ENCODE measurements around the gene MANSC1. TPM values are rescaled to one million over a fixed set of nuclear protein-coding genes. Genes with fewer than 3 reads are reported as not detected.
A peak's percentile ranks its signal among the peaks of the same experiment; 100 is the strongest.

MANSC1 gene
- total and polyA plus RNA-seq, 4 experiments from 2014 or later: 0.35 to 1.4 (median 0.47) TPM

- H3K36me3 Mint-ChIP-seq: peaks cover 0 to 3% of the 10 kb centered on the region in 2 donors
- H3K4me3 ChIP-seq (ENCODE audit: low read length in 2 of 2): no peak overlapping the region
- no peaks in the 10 kb centered on the region for H3K27me3 Mint-ChIP-seq
- H3K27ac Mint-ChIP-seq: no peak overlapping the region
- no peaks in the 10 kb centered on the region for H3K27me3 ChIP-seq (ENCODE audit: insufficient read depth, low read length)
- CTCF ChIA-PET (ENCODE audit: partially characterized antibody): interaction anchor here (0.7 to 4.4 kb wide), 6 partner anchors 9 to 791 kb away, joined by 3 to 33 read pairs (median 6); partner anchors contain the start of gene BORCS5
- H3K4me3 Mint-ChIP-seq: no peak overlapping the region
- H3K4me1 Mint-ChIP-seq: peaks cover 8 to 24% (median 11%) of the 10 kb centered on the region in 4 donors
- intact Hi-C loops (cut with micrococcal nuclease): no loop called here
- H3K36me3 ChIP-seq (ENCODE audit: insufficient read depth, low read length): no peaks in the 10 kb centered on the region
- H3K27ac ChIP-seq (ENCODE audit: low read depth, low read length): no peak overlapping the region
- no peak for DNase-seq
- no peaks in the 10 kb centered on the region for H3K9me3 Mint-ChIP-seq
- peaks cover 9% of the 10 kb centered on the region for H3K4me1 ChIP-seq (ENCODE audit: insufficient read depth, low read length)
- H3K9me3 ChIP-seq (ENCODE audit: control insufficient read depth in 1 of 2, low read length in 2 of 2): no peaks in the 10 kb centered on the region
- POLR2A ChIA-PET (ENCODE audit: partially characterized antibody): interaction anchor here (0.6 to 1.3 kb wide), 3 partner anchors 21 to 1637 kb away, joined by 3 read pairs; partner anchors contain the start of gene BORCS5
Observed at GRCh38 chr12:12336511-12336910, 13.5 kb downstream of the MANSC1 start.

- POLR2A ChIA-PET (ENCODE audit: partially characterized antibody): interaction anchor here (1.3 kb wide), 1 partner anchor 21 kb away, joined by 3 read pairs; the partner anchor contains the start of gene BORCS5
- Histone ChIP-seq H3K4me3 (ENCODE audit: low read length in 2 of 2) (no peak overlapping the region), H3K27me3 (ENCODE audit: insufficient read depth, low read length) (no peaks in the 10 kb centered on the region), H3K27ac (ENCODE audit: low read depth, low read length) (no peak overlapping the region), H3K36me3 (ENCODE audit: insufficient read depth, low read length) (no peaks in the 10 kb centered on the region), H3K4me1 (ENCODE audit: insufficient read depth, low read length) (peaks cover 9% of the 10 kb centered on the region), H3K9me3 (ENCODE audit: control insufficient read depth in 1 of 2, low read length in 2 of 2) (no peaks in the 10 kb centered on the region)
- intact Hi-C loops (cut with micrococcal nuclease): no loop called here
- no peaks in the 10 kb centered on the region for H3K9me3 Mint-ChIP-seq
- CTCF ChIA-PET (ENCODE audit: partially characterized antibody): interaction anchor here (0.9 to 4.4 kb wide), 6 partner anchors 8 to 790 kb away, joined by 3 to 33 read pairs (median 6); partner anchors contain the start of gene BORCS5
- peaks cover 0 to 3% of the 10 kb centered on the region in 2 donors for H3K36me3 Mint-ChIP-seq
- no peak for DNase-seq
- H3K4me1 Mint-ChIP-seq: peaks cover 8 to 24% (median 11%) of the 10 kb centered on the region in 4 donors
- no peak overlapping the region for H3K4me3 Mint-ChIP-seq
- H3K27me3 Mint-ChIP-seq: no peaks in the 10 kb centered on the region
- H3K27ac Mint-ChIP-seq: no peak overlapping the region
Observed at GRCh38 chr12:12336049-12336411, 14.0 kb downstream of the MANSC1 start.

GRCh38 chr12:12334367-12335040 is 15.5 kb downstream of the MANSC1 start:
- Histone ChIP-seq H3K4me1 (ENCODE audit: insufficient read depth, low read length) (peaks cover 9% of the 10 kb centered on the region), H3K27ac (ENCODE audit: low read depth, low read length) (no peak overlapping the region), H3K27me3 (ENCODE audit: insufficient read depth, low read length) (no peaks in the 10 kb centered on the region), H3K4me3 (ENCODE audit: low read length in 2 of 2) (no peak overlapping the region), H3K9me3 (ENCODE audit: control insufficient read depth in 1 of 2, low read length in 2 of 2) (no peaks in the 10 kb centered on the region), H3K36me3 (ENCODE audit: insufficient read depth, low read length) (no peaks in the 10 kb centered on the region)
- ChIA-PET CTCF (ENCODE audit: partially characterized antibody) (interaction anchor here (0.7 to 4.5 kb wide), 17 partner anchors 9 to 754 kb away, joined by 3 to 33 read pairs (median 5); partner anchors contain the start of gene BORCS5), POLR2A (ENCODE audit: partially characterized antibody) (interaction anchor here (1.1 to 3.5 kb wide), 4 partner anchors 15 to 389 kb away, joined by 3 to 13 read pairs (median 4); partner anchors contain the start of genes BORCS5 and MANSC1)
- peaks cover 8 to 24% (median 11%) of the 10 kb centered on the region in 4 donors for H3K4me1 Mint-ChIP-seq
- peak; percentile 48 to 61 (median 55) for DNase-seq
- peak overlapping the region in 3 of 8 donors; percentile 26 to 38 (median 29) for H3K4me3 Mint-ChIP-seq
- intact Hi-C loops (cut with micrococcal nuclease): loop anchor here (1.0 to 2.0 kb wide), 2 partner anchors 16 to 22 kb away; partner anchors contain the start of genes BORCS5 and MANSC1
- H3K9me3 Mint-ChIP-seq: no peaks in the 10 kb centered on the region
- H3K27me3 Mint-ChIP-seq: no peaks in the 10 kb centered on the region
- no peaks in the 10 kb centered on the region for H3K36me3 Mint-ChIP-seq
- H3K27ac Mint-ChIP-seq: peak overlapping the region in 3 of 7 donors; percentile 32 to 63 (median 45)

- H3K36me3 Mint-ChIP-seq: no peaks in the 10 kb centered on the region
- ChIA-PET POLR2A (ENCODE audit: partially characterized antibody) (interaction anchor here (1.1 to 3.5 kb wide), 4 partner anchors 16 to 390 kb away, joined by 3 to 13 read pairs (median 4); partner anchors contain the start of genes BORCS5 and MANSC1), CTCF (ENCODE audit: partially characterized antibody) (interaction anchor here (0.6 to 4.5 kb wide), 16 partner anchors 9 to 1560 kb away, joined by 3 to 33 read pairs (median 6); partner anchors contain the start of genes BORCS5 and MANSC1)
- peaks cover 8 to 20% (median 11%) of the 10 kb centered on the region in 4 donors for H3K4me1 Mint-ChIP-seq
- no peak for DNase-seq
- no peak overlapping the region for H3K4me3 ChIP-seq (ENCODE audit: low read length in 2 of 2)
- H3K27ac ChIP-seq (ENCODE audit: low read depth, low read length): no peak overlapping the region
- no peaks in the 10 kb centered on the region for H3K27me3 ChIP-seq (ENCODE audit: insufficient read depth, low read length)
- H3K4me3 Mint-ChIP-seq: peak overlapping the region in 1 of 8 donors; percentile 38
- no peaks in the 10 kb centered on the region for H3K9me3 ChIP-seq (ENCODE audit: control insufficient read depth in 1 of 2, low read length in 2 of 2)
- no peaks in the 10 kb centered on the region for H3K27me3 Mint-ChIP-seq
- no peaks in the 10 kb centered on the region for H3K9me3 Mint-ChIP-seq
- H3K4me1 ChIP-seq (ENCODE audit: insufficient read depth, low read length): peaks cover 9% of the 10 kb centered on the region
- no peaks in the 10 kb centered on the region for H3K36me3 ChIP-seq (ENCODE audit: insufficient read depth, low read length)
- intact Hi-C loops (cut with micrococcal nuclease): loop anchor here (1.0 to 2.0 kb wide), 2 partner anchors 17 to 23 kb away; partner anchors contain the start of genes BORCS5 and MANSC1
- peak overlapping the region in 2 of 7 donors; percentile 30 to 32 for H3K27ac Mint-ChIP-seq
Observed at GRCh38 chr12:12333407-12334366, 16.4 kb downstream of the MANSC1 start.

- POLR2A ChIA-PET (ENCODE audit: partially characterized antibody): interaction anchor here (3.5 kb wide), 1 partner anchor 25 kb away, joined by 13 read pairs; the partner anchor contains the start of gene BORCS5
- CTCF ChIA-PET (ENCODE audit: partially characterized antibody): interaction anchor here (0.7 to 6.1 kb wide), 5 partner anchors 18 to 752 kb away, joined by 3 to 31 read pairs (median 4); partner anchors contain the start of gene BORCS5
Observed at GRCh38 chr12:12331896-12332295, 18.1 kb downstream of the MANSC1 start.

GRCh38 chr12:12331244-12331771 is 18.7 kb downstream of the MANSC1 start:
- no peaks in the 10 kb centered on the region for H3K9me3 Mint-ChIP-seq

More at GRCh38 chr12:12331896-12332295, 18.1 kb downstream of the MANSC1 start:
- intact Hi-C loops (cut with micrococcal nuclease): no loop called here
- Mint-ChIP-seq H3K27me3 (no peaks in the 10 kb centered on the region), H3K4me3 (no peak overlapping the region), H3K27ac (peak overlapping the region in 1 of 7 donors; percentile 53), H3K36me3 (no peaks in the 10 kb centered on the region), H3K4me1 (peaks cover 14 to 25% (median 17%) of the 10 kb centered on the region in 4 donors), H3K9me3 (no peaks in the 10 kb centered on the region)
- no peak for DNase-seq
- no peaks in the 10 kb centered on the region for H3K36me3 ChIP-seq (ENCODE audit: insufficient read depth, low read length)
- no peak overlapping the region for H3K4me3 ChIP-seq (ENCODE audit: low read length in 2 of 2)
- H3K27me3 ChIP-seq (ENCODE audit: insufficient read depth, low read length): no peaks in the 10 kb centered on the region
- H3K4me1 ChIP-seq (ENCODE audit: insufficient read depth, low read length): peaks cover 18% of the 10 kb centered on the region
- no peaks in the 10 kb centered on the region for H3K9me3 ChIP-seq (ENCODE audit: control insufficient read depth in 1 of 2, low read length in 2 of 2)
- H3K27ac ChIP-seq (ENCODE audit: low read depth, low read length): no peak overlapping the region

More at GRCh38 chr12:12331244-12331771, 18.7 kb downstream of the MANSC1 start:
- POLR2A ChIA-PET (ENCODE audit: partially characterized antibody): no interaction called here
- Mint-ChIP-seq H3K4me1 (peaks cover 14 to 25% (median 17%) of the 10 kb centered on the region in 4 donors), H3K36me3 (no peaks in the 10 kb centered on the region), H3K4me3 (no peak overlapping the region), H3K27me3 (no peaks in the 10 kb centered on the region), H3K27ac (no peak overlapping the region)
- DNase-seq: no peak
- Histone ChIP-seq H3K9me3 (ENCODE audit: control insufficient read depth in 1 of 2, low read length in 2 of 2) (no peaks in the 10 kb centered on the region), H3K36me3 (ENCODE audit: insufficient read depth, low read length) (no peaks in the 10 kb centered on the region), H3K27ac (ENCODE audit: low read depth, low read length) (no peak overlapping the region), H3K4me3 (ENCODE audit: low read length in 2 of 2) (no peak overlapping the region), H3K4me1 (ENCODE audit: insufficient read depth, low read length) (peaks cover 18% of the 10 kb centered on the region), H3K27me3 (ENCODE audit: insufficient read depth, low read length) (no peaks in the 10 kb centered on the region)
- CTCF ChIA-PET (ENCODE audit: partially characterized antibody): interaction anchor here (0.5 to 6.1 kb wide), 7 partner anchors 10 to 751 kb away, joined by 3 to 31 read pairs (median 4); partner anchors contain the start of gene BORCS5
- intact Hi-C loops (cut with micrococcal nuclease): no loop called here
